ENCODE data around the gene HIPK3. TPM values are rescaled to one million over a fixed set of nuclear protein-coding genes. Genes with fewer than 3 reads are reported as not detected.

HIPK3 gene
- total and polyA plus RNA-seq, 2 donors, result 35.7 to 60.7 TPM

- WGBS, result 46% methylated on average over 4 of the region's 4 CpGs
- Histone ChIP-seq H3K36me3 (ENCODE audit: control insufficient read depth in 2 of 2, insufficient read depth in 2 of 2, low read length in 1 of 2) (no peaks in the 10 kb centered on the region), H3K9me3 (ENCODE audit: control insufficient read depth in 2 of 2, insufficient read depth in 1 of 2, low read length in 1 of 2) (no peaks in the 10 kb centered on the region), H3K4me3 (ENCODE audit: low read length in 2 of 2) (no peak overlapping the region), H3K4me1 (ENCODE audit: control insufficient read depth in 2 of 2, insufficient read depth in 2 of 2, low read length in 2 of 2) (peaks cover 4 to 7% of the 10 kb centered on the region in 2 donors), H3K27ac (ENCODE audit: low read depth in 1 of 2, low read length in 1 of 2) (peak overlapping the region in 1 of 2 donors; percentile 75), H3K27me3 (ENCODE audit: control insufficient read depth in 2 of 2, insufficient read depth in 1 of 2, low read length in 1 of 2) (no peaks in the 10 kb centered on the region)
- peak; percentile 6 to 78 (median 40) for DNase-seq (ENCODE audit: low read depth in 6 of 9, low spot score in 9 of 9)
These were observed 67.3 kb downstream of the HIPK3 start for GRCh38 chr11:33324302-33324985.

GRCh38 chr11:33325451-33325850 is 68.3 kb downstream of the HIPK3 start:
- peaks cover 4 to 7% of the 10 kb centered on the region in 2 donors for H3K4me1 ChIP-seq (ENCODE audit: control insufficient read depth in 2 of 2, insufficient read depth in 2 of 2, low read length in 2 of 2)
- no peaks in the 10 kb centered on the region for H3K9me3 ChIP-seq (ENCODE audit: control insufficient read depth in 2 of 2, insufficient read depth in 1 of 2, low read length in 1 of 2)
- H3K36me3 ChIP-seq (ENCODE audit: control insufficient read depth in 2 of 2, insufficient read depth in 2 of 2, low read length in 1 of 2), result no peaks in the 10 kb centered on the region
- H3K4me3 ChIP-seq (ENCODE audit: low read length in 2 of 2), result no peak overlapping the region
- no peaks in the 10 kb centered on the region for H3K27me3 ChIP-seq (ENCODE audit: control insufficient read depth in 2 of 2, insufficient read depth in 1 of 2, low read length in 1 of 2)
- DNase-seq (ENCODE audit: low read depth in 6 of 9, low spot score in 9 of 9), result no peak
- no peak overlapping the region for H3K27ac ChIP-seq (ENCODE audit: low read depth in 1 of 2, low read length in 1 of 2)
- 97% methylated on average over 5 of the region's 5 CpGs for WGBS

- 51% methylated on average over 4 of the region's 4 CpGs for WGBS
- H3K4me1 ChIP-seq (ENCODE audit: control insufficient read depth in 2 of 2, insufficient read depth in 2 of 2, low read length in 2 of 2), result no peaks in the 10 kb centered on the region
- H3K27ac ChIP-seq (ENCODE audit: low read depth in 1 of 2, low read length in 1 of 2), result no peak overlapping the region
- peak in 8 of 9 donors; percentile 24 to 62 (median 34) for DNase-seq (ENCODE audit: low read depth in 6 of 9, low spot score in 9 of 9)
- no peaks in the 10 kb centered on the region for H3K9me3 ChIP-seq (ENCODE audit: control insufficient read depth in 2 of 2, insufficient read depth in 1 of 2, low read length in 1 of 2)
- no peaks in the 10 kb centered on the region for H3K27me3 ChIP-seq (ENCODE audit: control insufficient read depth in 2 of 2, insufficient read depth in 1 of 2, low read length in 1 of 2)
- H3K4me3 ChIP-seq (ENCODE audit: low read length in 2 of 2), result no peak overlapping the region
- H3K36me3 ChIP-seq (ENCODE audit: control insufficient read depth in 2 of 2, insufficient read depth in 2 of 2, low read length in 1 of 2), result no peaks in the 10 kb centered on the region
These were observed 72.6 kb downstream of the HIPK3 start for GRCh38 chr11:33329705-33330329.

GRCh38 chr11:33333816-33334215 is 76.6 kb downstream of the HIPK3 start:
- Histone ChIP-seq H3K27me3 (ENCODE audit: control insufficient read depth in 2 of 2, insufficient read depth in 1 of 2, low read length in 1 of 2) (no peaks in the 10 kb centered on the region), H3K27ac (ENCODE audit: low read depth in 1 of 2, low read length in 1 of 2) (no peak overlapping the region), H3K4me1 (ENCODE audit: control insufficient read depth in 2 of 2, insufficient read depth in 2 of 2, low read length in 2 of 2) (no peaks in the 10 kb centered on the region), H3K4me3 (ENCODE audit: low read length in 2 of 2) (no peak overlapping the region), H3K9me3 (ENCODE audit: control insufficient read depth in 2 of 2, insufficient read depth in 1 of 2, low read length in 1 of 2) (no peaks in the 10 kb centered on the region), H3K36me3 (ENCODE audit: control insufficient read depth in 2 of 2, insufficient read depth in 2 of 2, low read length in 1 of 2) (peaks cover 0 to 2% of the 10 kb centered on the region in 2 donors)
- no peak for DNase-seq (ENCODE audit: low read depth in 6 of 9, low spot score in 9 of 9)
- WGBS, result 71% methylated on average over 2 of the region's 2 CpGs

GRCh38 chr11:33334627-33335026 is 77.4 kb downstream of the HIPK3 start:
- H3K9me3 ChIP-seq (ENCODE audit: control insufficient read depth in 2 of 2, insufficient read depth in 1 of 2, low read length in 1 of 2), result no peaks in the 10 kb centered on the region
- no peak overlapping the region for H3K27ac ChIP-seq (ENCODE audit: low read depth in 1 of 2, low read length in 1 of 2)
- peaks cover 2 to 3% of the 10 kb centered on the region in 2 donors for H3K36me3 ChIP-seq (ENCODE audit: control insufficient read depth in 2 of 2, insufficient read depth in 2 of 2, low read length in 1 of 2)
- no peak for DNase-seq (ENCODE audit: low read depth in 6 of 9, low spot score in 9 of 9)
- no peaks in the 10 kb centered on the region for H3K4me1 ChIP-seq (ENCODE audit: control insufficient read depth in 2 of 2, insufficient read depth in 2 of 2, low read length in 2 of 2)
- H3K4me3 ChIP-seq (ENCODE audit: low read length in 2 of 2), result no peak overlapping the region
- WGBS, result over 99% methylated on average over 3 of the region's 3 CpGs
- no peaks in the 10 kb centered on the region for H3K27me3 ChIP-seq (ENCODE audit: control insufficient read depth in 2 of 2, insufficient read depth in 1 of 2, low read length in 1 of 2)

- Histone ChIP-seq H3K27ac (ENCODE audit: low read depth in 1 of 2, low read length in 1 of 2) (no peak overlapping the region), H3K4me3 (ENCODE audit: low read length in 2 of 2) (no peak overlapping the region), H3K4me1 (ENCODE audit: control insufficient read depth in 2 of 2, insufficient read depth in 2 of 2, low read length in 2 of 2) (no peaks in the 10 kb centered on the region), H3K36me3 (ENCODE audit: control insufficient read depth in 2 of 2, insufficient read depth in 2 of 2, low read length in 1 of 2) (peaks cover 5 to 18% of the 10 kb centered on the region in 2 donors), H3K9me3 (ENCODE audit: control insufficient read depth in 2 of 2, insufficient read depth in 1 of 2, low read length in 1 of 2) (no peaks in the 10 kb centered on the region), H3K27me3 (ENCODE audit: control insufficient read depth in 2 of 2, insufficient read depth in 1 of 2, low read length in 1 of 2) (no peaks in the 10 kb centered on the region)
- no peak for DNase-seq (ENCODE audit: low read depth in 6 of 9, low spot score in 9 of 9)
- 100% methylated on average over 1 of the region's 1 CpG for WGBS
These were observed 82.1 kb downstream of the HIPK3 start for GRCh38 chr11:33339247-33339646.

GRCh38 chr11:33344611-33345010 is 87.4 kb downstream of the HIPK3 start:
- no peaks in the 10 kb centered on the region for H3K9me3 ChIP-seq (ENCODE audit: control insufficient read depth in 2 of 2, insufficient read depth in 1 of 2, low read length in 1 of 2)
- DNase-seq (ENCODE audit: low read depth in 6 of 9, low spot score in 9 of 9), result peak in 1 of 9 donors; percentile 9
- no peak overlapping the region for H3K27ac ChIP-seq (ENCODE audit: low read depth in 1 of 2, low read length in 1 of 2)

GRCh38 chr11:33347490-33348125 is 90.4 kb downstream of the HIPK3 start:
- Histone ChIP-seq H3K27ac (ENCODE audit: low read depth in 1 of 2, low read length in 1 of 2) (no peak overlapping the region), H3K4me3 (ENCODE audit: low read length in 2 of 2) (no peak overlapping the region), H3K27me3 (ENCODE audit: control insufficient read depth in 2 of 2, insufficient read depth in 1 of 2, low read length in 1 of 2) (no peaks in the 10 kb centered on the region), H3K4me1 (ENCODE audit: control insufficient read depth in 2 of 2, insufficient read depth in 2 of 2, low read length in 2 of 2) (no peaks in the 10 kb centered on the region), H3K9me3 (ENCODE audit: control insufficient read depth in 2 of 2, insufficient read depth in 1 of 2, low read length in 1 of 2) (no peaks in the 10 kb centered on the region), H3K36me3 (ENCODE audit: control insufficient read depth in 2 of 2, insufficient read depth in 2 of 2, low read length in 1 of 2) (peaks cover 19 to 35% of the 10 kb centered on the region in 2 donors)
- peak in 2 of 9 donors; percentile 4 to 11 for DNase-seq (ENCODE audit: low read depth in 6 of 9, low spot score in 9 of 9)
- 94% methylated on average over 2 of the region's 2 CpGs for WGBS

More at GRCh38 chr11:33344611-33345010, 87.4 kb downstream of the HIPK3 start:
- H3K36me3 ChIP-seq (ENCODE audit: control insufficient read depth in 2 of 2, insufficient read depth in 2 of 2, low read length in 1 of 2), result peaks cover 16 to 25% of the 10 kb centered on the region in 2 donors
- H3K4me3 ChIP-seq (ENCODE audit: low read length in 2 of 2), result no peak overlapping the region
- 61% methylated on average over 2 of the region's 2 CpGs for WGBS
- no peaks in the 10 kb centered on the region for H3K4me1 ChIP-seq (ENCODE audit: control insufficient read depth in 2 of 2, insufficient read depth in 2 of 2, low read length in 2 of 2)
- H3K27me3 ChIP-seq (ENCODE audit: control insufficient read depth in 2 of 2, insufficient read depth in 1 of 2, low read length in 1 of 2), result no peaks in the 10 kb centered on the region

GRCh38 chr11:33350287-33350686 is 93.1 kb downstream of the HIPK3 start:
- 96% methylated on average over 4 of the region's 4 CpGs for WGBS
- H3K36me3 ChIP-seq (ENCODE audit: control insufficient read depth in 2 of 2, insufficient read depth in 2 of 2, low read length in 1 of 2), result peaks cover 23 to 43% of the 10 kb centered on the region in 2 donors

More at GRCh38 chr11:33350287-33350686, 93.1 kb downstream of the HIPK3 start:
- Histone ChIP-seq H3K4me3 (ENCODE audit: low read length in 2 of 2) (no peak overlapping the region), H3K9me3 (ENCODE audit: control insufficient read depth in 2 of 2, insufficient read depth in 1 of 2, low read length in 1 of 2) (no peaks in the 10 kb centered on the region), H3K27ac (ENCODE audit: low read depth in 1 of 2, low read length in 1 of 2) (no peak overlapping the region), H3K4me1 (ENCODE audit: control insufficient read depth in 2 of 2, insufficient read depth in 2 of 2, low read length in 2 of 2) (no peaks in the 10 kb centered on the region), H3K27me3 (ENCODE audit: control insufficient read depth in 2 of 2, insufficient read depth in 1 of 2, low read length in 1 of 2) (no peaks in the 10 kb centered on the region)
- no peak for DNase-seq (ENCODE audit: low read depth in 6 of 9, low spot score in 9 of 9)

Measured in thymus (tissue), 11 donors.